ENCODE measurements around the gene NEAT1.
A peak's percentile ranks its signal among the peaks of the same experiment; 100 is the strongest.

Gene NEAT1

GRCh38 chr11:65393513-65394079, 29.0 kb upstream of the NEAT1 start:
- DNase-seq = no peak
- H3K4me3 Mint-ChIP-seq = no peak overlapping the region
- peaks cover 23% of the 10 kb centered on the region for H3K36me3 Mint-ChIP-seq (ENCODE audit: insufficient read depth)
- peaks cover 18 to 39% of the 10 kb centered on the region in 2 donors for H3K4me1 Mint-ChIP-seq (ENCODE audit: low read depth in 2 of 2)
- H3K27me3 Mint-ChIP-seq = no peaks in the 10 kb centered on the region
- no peak for ATAC-seq (replicated peaks)
- no peak overlapping the region for H3K27ac Mint-ChIP-seq
- no peaks in the 10 kb centered on the region for H3K9me3 Mint-ChIP-seq

GRCh38 chr11:65394125-65394536, 28.5 kb upstream of the NEAT1 start:
- H3K27me3 Mint-ChIP-seq = no peaks in the 10 kb centered on the region
- H3K9me3 Mint-ChIP-seq = no peaks in the 10 kb centered on the region
- H3K27ac Mint-ChIP-seq = no peak overlapping the region
- ATAC-seq (replicated peaks) (no peak), DNase-seq (no peak)
- H3K4me3 Mint-ChIP-seq = no peak overlapping the region
- peaks cover 13 to 34% of the 10 kb centered on the region in 2 donors for H3K4me1 Mint-ChIP-seq (ENCODE audit: low read depth in 2 of 2)
- peaks cover 23% of the 10 kb centered on the region for H3K36me3 Mint-ChIP-seq (ENCODE audit: insufficient read depth)

GRCh38 chr11:65395961-65396530, 26.6 kb upstream of the NEAT1 start:
- peak overlapping the region in 1 of 2 donors; percentile 74 for H3K27ac Mint-ChIP-seq
- H3K36me3 Mint-ChIP-seq (ENCODE audit: insufficient read depth) = peaks cover 20% of the 10 kb centered on the region
- peaks cover 7 to 26% of the 10 kb centered on the region in 2 donors for H3K4me1 Mint-ChIP-seq (ENCODE audit: low read depth in 2 of 2)
- no peaks in the 10 kb centered on the region for H3K27me3 Mint-ChIP-seq
- DNase-seq (no peak), ATAC-seq (replicated peaks) (no peak)
- no peak overlapping the region for H3K4me3 Mint-ChIP-seq
- H3K9me3 Mint-ChIP-seq = no peaks in the 10 kb centered on the region

- Mint-ChIP-seq H3K4me1 (ENCODE audit: low read depth in 2 of 2) (peaks cover 7 to 20% of the 10 kb centered on the region in 2 donors), H3K27me3 (no peaks in the 10 kb centered on the region), H3K4me3 (no peak overlapping the region), H3K36me3 (ENCODE audit: insufficient read depth) (peaks cover 27% of the 10 kb centered on the region), H3K9me3 (no peaks in the 10 kb centered on the region), H3K27ac (peak overlapping the region in 1 of 2 donors; percentile 74)
- no peak for DNase-seq
- ATAC-seq (replicated peaks) = no peak
These were observed 25.5 kb upstream of the NEAT1 start for GRCh38 chr11:65396769-65397745.

- no peak for DNase-seq
- H3K27me3 Mint-ChIP-seq = no peaks in the 10 kb centered on the region
- H3K36me3 Mint-ChIP-seq (ENCODE audit: insufficient read depth) = peaks cover 36% of the 10 kb centered on the region
- H3K27ac Mint-ChIP-seq = peak overlapping the region in 1 of 2 donors; percentile 9
- peaks cover 6 to 14% of the 10 kb centered on the region in 2 donors for H3K4me1 Mint-ChIP-seq (ENCODE audit: low read depth in 2 of 2)
- no peak overlapping the region for H3K4me3 Mint-ChIP-seq
- no peaks in the 10 kb centered on the region for H3K9me3 Mint-ChIP-seq
- ATAC-seq (replicated peaks) = no peak
These were observed 24.2 kb upstream of the NEAT1 start for GRCh38 chr11:65398362-65398910.

GRCh38 chr11:65399249-65399648, 23.3 kb upstream of the NEAT1 start:
- ATAC-seq (replicated peaks) (no peak), DNase-seq (no peak)
- Mint-ChIP-seq H3K9me3 (no peaks in the 10 kb centered on the region), H3K27ac (no peak overlapping the region), H3K36me3 (ENCODE audit: insufficient read depth) (peaks cover 36% of the 10 kb centered on the region), H3K4me1 (ENCODE audit: low read depth in 2 of 2) (peaks cover 6 to 14% of the 10 kb centered on the region in 2 donors), H3K27me3 (no peaks in the 10 kb centered on the region), H3K4me3 (no peak overlapping the region)

- peaks cover 6 to 14% of the 10 kb centered on the region in 2 donors for H3K4me1 Mint-ChIP-seq (ENCODE audit: low read depth in 2 of 2)
- peaks cover 36% of the 10 kb centered on the region for H3K36me3 Mint-ChIP-seq (ENCODE audit: insufficient read depth)
- no peak for ATAC-seq (replicated peaks)
- H3K4me3 Mint-ChIP-seq = no peak overlapping the region
- no peaks in the 10 kb centered on the region for H3K27me3 Mint-ChIP-seq
- H3K27ac Mint-ChIP-seq = no peak overlapping the region
- no peak for DNase-seq
- H3K9me3 Mint-ChIP-seq = no peaks in the 10 kb centered on the region
These were observed 22.8 kb upstream of the NEAT1 start for GRCh38 chr11:65399845-65400244.

GRCh38 chr11:65400307-65401072, 22.1 kb upstream of the NEAT1 start:
- no peaks in the 10 kb centered on the region for H3K27me3 Mint-ChIP-seq
- no peak overlapping the region for H3K4me3 Mint-ChIP-seq
- no peak for ATAC-seq (replicated peaks)
- no peak for DNase-seq
- H3K9me3 Mint-ChIP-seq = no peaks in the 10 kb centered on the region
- H3K27ac Mint-ChIP-seq = peak overlapping the region in 1 of 2 donors; percentile 90
- H3K4me1 Mint-ChIP-seq (ENCODE audit: low read depth in 2 of 2) = peaks cover 6 to 14% of the 10 kb centered on the region in 2 donors
- peaks cover 42% of the 10 kb centered on the region for H3K36me3 Mint-ChIP-seq (ENCODE audit: insufficient read depth)

- Mint-ChIP-seq H3K4me1 (ENCODE audit: low read depth in 2 of 2) (peaks cover 6 to 14% of the 10 kb centered on the region in 2 donors), H3K4me3 (no peak overlapping the region), H3K27ac (peak overlapping the region; percentile 36 to 90), H3K36me3 (ENCODE audit: insufficient read depth) (peaks cover 46% of the 10 kb centered on the region), H3K9me3 (no peaks in the 10 kb centered on the region), H3K27me3 (no peaks in the 10 kb centered on the region)
- no peak for DNase-seq
- ATAC-seq (replicated peaks) = no peak
These were observed 21.4 kb upstream of the NEAT1 start for GRCh38 chr11:65401073-65401802.

- DNase-seq (no peak), ATAC-seq (replicated peaks) (no peak)
- Mint-ChIP-seq H3K4me3 (no peak overlapping the region), H3K4me1 (ENCODE audit: low read depth in 2 of 2) (peaks cover 6 to 14% of the 10 kb centered on the region in 2 donors), H3K27ac (peak overlapping the region; percentile 36 to 90), H3K27me3 (no peaks in the 10 kb centered on the region), H3K9me3 (no peaks in the 10 kb centered on the region), H3K36me3 (ENCODE audit: insufficient read depth) (peaks cover 50% of the 10 kb centered on the region)
These were observed 20.8 kb upstream of the NEAT1 start for GRCh38 chr11:65401803-65402248.

GRCh38 chr11:65402790-65403189, 19.8 kb upstream of the NEAT1 start:
- ATAC-seq (replicated peaks) (no peak), DNase-seq (no peak)
- H3K27me3 Mint-ChIP-seq = no peaks in the 10 kb centered on the region
- peaks cover 6 to 11% of the 10 kb centered on the region in 2 donors for H3K4me1 Mint-ChIP-seq (ENCODE audit: low read depth in 2 of 2)
- H3K9me3 Mint-ChIP-seq = no peaks in the 10 kb centered on the region
- peaks cover 49% of the 10 kb centered on the region for H3K36me3 Mint-ChIP-seq (ENCODE audit: insufficient read depth)
- H3K27ac Mint-ChIP-seq = peak overlapping the region; percentile 36 to 51
- no peak overlapping the region for H3K4me3 Mint-ChIP-seq

GRCh38 chr11:65403607-65404121, 18.9 kb upstream of the NEAT1 start:
- H3K27ac Mint-ChIP-seq = no peak overlapping the region
- peak; percentile 19 for ATAC-seq (replicated peaks)
- H3K27me3 Mint-ChIP-seq = no peaks in the 10 kb centered on the region
- H3K9me3 Mint-ChIP-seq = no peaks in the 10 kb centered on the region
- H3K36me3 Mint-ChIP-seq (ENCODE audit: insufficient read depth) = peaks cover 49% of the 10 kb centered on the region
- no peak for DNase-seq
- peaks cover 6% of the 10 kb centered on the region in 2 donors for H3K4me1 Mint-ChIP-seq (ENCODE audit: low read depth in 2 of 2)
- H3K4me3 Mint-ChIP-seq = no peak overlapping the region

Data from effector memory CD8-positive, alpha-beta T cell (primary cell).